ENCODE data around the gene MIS12.

DNA sequence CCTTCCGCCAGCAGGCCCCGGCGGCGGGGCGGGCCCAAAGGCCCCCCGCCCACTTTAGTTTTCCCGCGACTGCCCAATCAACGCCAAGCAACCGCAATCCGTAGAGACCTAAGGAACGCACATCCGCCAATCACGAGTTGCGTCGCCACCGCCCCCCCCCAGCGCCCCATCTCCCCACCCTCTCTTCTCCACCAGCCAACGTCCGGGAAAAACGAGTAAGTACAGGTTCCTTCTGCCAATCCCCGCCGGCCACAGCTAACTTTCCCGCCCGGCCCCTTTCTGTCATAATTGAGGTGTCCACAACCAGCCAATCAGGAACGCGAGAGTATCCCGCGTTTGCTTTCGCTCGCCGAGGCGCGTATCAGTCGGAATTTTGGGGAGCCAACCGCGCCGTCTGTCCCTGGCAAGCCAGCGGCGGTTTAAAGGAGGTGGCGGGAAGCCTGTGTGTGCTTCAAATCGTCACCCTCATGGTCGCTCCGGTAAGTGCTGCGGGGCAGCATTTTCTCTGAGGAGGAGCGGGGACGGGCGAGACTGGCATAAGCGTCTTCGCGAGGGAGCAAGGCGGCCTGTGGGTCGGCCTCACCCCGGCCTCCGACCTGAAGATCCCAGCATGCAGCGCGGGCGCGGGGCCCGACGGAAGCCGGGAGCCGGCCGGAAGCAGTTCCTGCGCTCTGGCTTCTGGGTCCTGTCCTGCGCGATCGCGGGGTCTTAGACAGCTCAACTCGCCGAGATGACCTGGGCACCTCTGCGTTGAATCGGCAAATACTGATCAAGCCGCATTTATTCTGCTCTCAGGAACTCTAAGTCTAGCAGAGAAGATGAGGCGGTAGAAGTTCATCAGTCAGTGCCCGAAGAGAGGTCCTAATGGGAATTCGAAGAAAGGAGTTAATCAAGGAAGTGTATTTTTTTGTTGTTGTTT is at the start of gene MIS12:
- TF ChIP-seq SP1 (IDR thresholded peaks at IDR 0.05) (no peak), BHLHE40 (IDR thresholded peaks at IDR 0.05; ENCODE audit: borderline replicate concordance) (no peak), FOXM1 (IDR thresholded peaks at IDR 0.05; ENCODE audit: borderline replicate concordance) (no peak)
